HepG2 (cell line): ENCODE results near the gene CR1L.
"Not testable (repeated sequence)": the region's sequence is repeated elsewhere in the genome, so short reads cannot be mapped to it uniquely, and the experiment has no call there.

ENCODE experiments used
- BCL6 ChIP-seq: IDR thresholded peaks from 2 replicates; pipeline ENCODE4 v1.6.1; 2016; ENCODE audit warnings: missing genetic modification reagents, missing compliant biosample characterization
- EP300 ChIP-seq, 3 experiments: sonication (generic) in 1 of 3; formaldehyde crosslinking in 1 of 3; IDR thresholded peaks; 2 replicates each; pipeline versions ENCODE4 v1.5.1 to v1.6.1; 2011 to 2020; ENCODE audit warnings: low read depth in 2 of 3, low read length in 2 of 3, borderline replicate concordance in 1 of 3, improper control_type of control experiment in 1 of 3, mild to moderate bottlenecking in 1 of 3, missing genetic modification reagents in 1 of 3, moderate library complexity in 1 of 3
- MAFG ChIP-seq: sonication (generic); formaldehyde crosslinking; IDR thresholded peaks from 2 replicates; pipeline ENCODE4 v1.5.1; 2020; ENCODE audit warnings: mild to moderate bottlenecking, missing genetic modification reagents
- MAFK ChIP-seq, 2 experiments: IDR thresholded peaks in 1 of 2; conservative IDR thresholded peaks in 1 of 2; 2 replicates each; pipeline ENCODE4 v1.6.1; 2011; ENCODE audit warnings: improper control_type of control experiment in 2 of 2, low read length in 2 of 2
- POLR2A ChIP-seq, 2 experiments: IDR thresholded peaks; 2 replicates each; pipeline ENCODE4 v1.6.1; 2011; ENCODE audit warnings: low read depth in 2 of 2, low read length in 2 of 2, mild to moderate bottlenecking in 1 of 2, moderate library complexity in 1 of 2; ENCODE audit not compliant: insufficient read depth in 1 of 2
- ZNF224 ChIP-seq: sonication (generic); formaldehyde crosslinking; IDR thresholded peaks from 2 replicates; pipeline ENCODE4 v1.5.0; 2020; ENCODE audit warnings: mild to moderate bottlenecking, missing genetic modification reagents
- TF ChIP-seq, protein P1 (sequence below): sonication (generic); formaldehyde crosslinking; IDR thresholded peaks from 2 replicates; pipeline ENCODE4 v1.5.0; 2020; ENCODE audit warnings: mild to moderate bottlenecking, missing genetic modification reagents, moderate library complexity

DNA sequence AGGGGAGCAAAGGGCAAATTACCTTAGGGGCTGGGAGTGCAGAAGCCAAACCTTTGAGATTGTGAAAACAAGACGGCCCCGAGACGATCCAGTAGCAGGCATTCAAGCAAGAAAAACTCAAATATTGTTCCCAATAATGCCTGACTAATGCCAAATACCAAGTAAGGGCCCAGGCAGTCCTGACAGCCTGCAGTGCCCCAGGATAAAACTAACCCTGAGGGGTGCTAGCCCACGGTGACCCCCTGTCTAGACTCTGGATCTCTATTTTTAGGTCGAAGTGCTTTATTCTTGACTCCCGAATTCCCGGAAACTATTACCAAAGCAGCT is 106.5 kb downstream of the CR1L start:
- TF ChIP-seq, protein P1, sequence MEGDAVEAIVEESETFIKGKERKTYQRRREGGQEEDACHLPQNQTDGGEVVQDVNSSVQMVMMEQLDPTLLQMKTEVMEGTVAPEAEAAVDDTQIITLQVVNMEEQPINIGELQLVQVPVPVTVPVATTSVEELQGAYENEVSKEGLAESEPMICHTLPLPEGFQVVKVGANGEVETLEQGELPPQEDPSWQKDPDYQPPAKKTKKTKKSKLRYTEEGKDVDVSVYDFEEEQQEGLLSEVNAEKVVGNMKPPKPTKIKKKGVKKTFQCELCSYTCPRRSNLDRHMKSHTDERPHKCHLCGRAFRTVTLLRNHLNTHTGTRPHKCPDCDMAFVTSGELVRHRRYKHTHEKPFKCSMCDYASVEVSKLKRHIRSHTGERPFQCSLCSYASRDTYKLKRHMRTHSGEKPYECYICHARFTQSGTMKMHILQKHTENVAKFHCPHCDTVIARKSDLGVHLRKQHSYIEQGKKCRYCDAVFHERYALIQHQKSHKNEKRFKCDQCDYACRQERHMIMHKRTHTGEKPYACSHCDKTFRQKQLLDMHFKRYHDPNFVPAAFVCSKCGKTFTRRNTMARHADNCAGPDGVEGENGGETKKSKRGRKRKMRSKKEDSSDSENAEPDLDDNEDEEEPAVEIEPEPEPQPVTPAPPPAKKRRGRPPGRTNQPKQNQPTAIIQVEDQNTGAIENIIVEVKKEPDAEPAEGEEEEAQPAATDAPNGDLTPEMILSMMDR (CRISPR knock-in tag), result not testable (repeated sequence)
- TF ChIP-seq ZNF224 (CRISPR knock-in tag); EP300 (IDR thresholded peaks at IDR 0.05; ENCODE audit: low read depth in 2 of 2, low read length in 2 of 2); EP300 (CRISPR knock-in tag; IDR thresholded peaks at IDR 0.05; ENCODE audit: borderline replicate concordance); BCL6 (CRISPR knock-in tag); MAFK (conservative IDR thresholded peaks at IDR 0.05 in 1 of 2, IDR thresholded peaks at IDR 0.05 in 1 of 2; ENCODE audit: low read length in 2 of 2); POLR2A (IDR thresholded peaks at IDR 0.05; ENCODE audit: insufficient read depth in 1 of 2, low read depth in 2 of 2, low read length in 2 of 2); MAFG (CRISPR knock-in tag): not testable (repeated sequence)
